Prostate gland (tissue), 2 donors: ENCODE data around the gene ZNF627. TPM values are rescaled to one million over a fixed set of nuclear protein-coding genes. Genes with fewer than 3 reads are reported as not detected.

Experiments
- DNase-seq: peaks from one replicate; pipeline ENCODE4 v3.0.0-alpha.2; 2019; ENCODE audit warnings: low spot score
- H3K27ac ChIP-seq, 2 donors: fragments of 200-600 bp; sonication (generic); 2 replicates each; pipeline ENCODE4 v1.5.1; 2017 to 2019
- H3K27me3 ChIP-seq: fragments of 200-600 bp; sonication (generic); replicated peaks from 2 replicates; pipeline ENCODE4 v1.5.1; 2019; ENCODE audit not compliant: insufficient read depth
- H3K36me3 ChIP-seq, 2 donors: fragments of 200-600 bp; sonication (generic); 1 replicate in 1 of 2; 2 replicates in 1 of 2; pipeline versions ENCODE4 v1.5.1 to v1.8.1; 2017 to 2019
- H3K4me1 ChIP-seq: fragments of 200-600 bp; sonication (generic); replicated peaks from 2 replicates; pipeline ENCODE4 v1.5.1; 2019
- H3K4me3 ChIP-seq, 2 donors: fragments of 200-600 bp; sonication (generic); 2 replicates each; pipeline ENCODE4 v1.5.1; 2017 to 2019
- H3K9me3 ChIP-seq: fragments of 200-600 bp; sonication (generic); 2 replicates; pipeline ENCODE4 v1.5.1; 2017
- POLR2A ChIP-seq: fragments of 450-650 bp; IDR thresholded peaks from one replicate; pipeline ENCODE4 v1.6.1; 2016; ENCODE audit warnings: antibody characterized with exemption, mild to moderate bottlenecking
- POLR2AphosphoS5 ChIP-seq: sonication (generic); formaldehyde crosslinking; IDR thresholded peaks from one replicate; pipeline ENCODE4 v1.6.1; 2017; ENCODE audit warnings: antibody characterized with exemption
- WGBS: methylation state at CpG from one replicate; pipeline ENCODE4 v1.1.5; 2018; 5-methylcytosine and 5-hydroxymethylcytosine counted together
- intact Hi-C: fragments of 100-400 bp; cut with DNase I; formaldehyde crosslinking; loops from one replicate; pipeline ENCODE4 v1.14.2; 2022
- total RNA-seq, 2 donors: library from RNA; depleted of rRNA; stranded (reverse); fragments of >200 nt; gene quantifications; one replicate each; pipeline ENCODE4 v1.1.0, GENCODE V29; 2016
- TF ChIP-seq, protein P1 (sequence below), 4 experiments: fragments of 200-600 bp in 2 of 4; fragments of 450-650 bp in 2 of 4; sonication (generic) in 2 of 4; IDR thresholded peaks; 1 replicate in 3 of 4; 2 replicates in 1 of 4; pipeline ENCODE4 v1.5.1; 2016 to 2019; ENCODE audit warnings: antibody characterized with exemption in 4 of 4, mild to moderate bottlenecking in 2 of 4, moderate library complexity in 2 of 4

The ZNF627 gene
- total RNA-seq, 2 donors from 2014 or later: 17.8 to 20.5 TPM

DNA sequence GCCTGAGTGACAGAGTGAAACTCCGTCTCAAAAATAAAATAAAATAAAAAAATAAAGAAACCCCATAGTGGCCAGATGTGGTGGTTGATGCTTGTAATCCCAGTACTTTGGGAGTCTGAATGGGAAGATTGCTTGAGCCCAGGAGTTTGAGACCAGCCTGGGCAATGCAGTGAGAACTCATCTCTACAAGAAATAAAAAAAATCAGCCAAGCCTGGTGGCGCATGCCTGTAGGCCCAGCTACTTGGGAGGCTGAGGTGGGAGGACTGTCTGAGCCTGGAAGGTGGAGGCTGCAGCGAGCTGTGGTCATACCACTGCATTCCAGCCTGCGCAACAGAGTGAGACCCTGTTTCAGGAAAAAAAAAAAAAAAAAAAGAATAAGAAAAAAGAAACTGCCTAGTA lies 53.8 kb downstream of the ZNF627 start:
- no peak overlapping the region for H3K27ac ChIP-seq
- 94% methylated on average over 4 of the region's 4 CpGs for WGBS
- no peaks in the 10 kb centered on the region for H3K4me1 ChIP-seq
- no peaks in the 10 kb centered on the region for H3K9me3 ChIP-seq
- no peaks in the 10 kb centered on the region for H3K27me3 ChIP-seq
- intact Hi-C loops: no loop called here
- TF ChIP-seq, protein P1, sequence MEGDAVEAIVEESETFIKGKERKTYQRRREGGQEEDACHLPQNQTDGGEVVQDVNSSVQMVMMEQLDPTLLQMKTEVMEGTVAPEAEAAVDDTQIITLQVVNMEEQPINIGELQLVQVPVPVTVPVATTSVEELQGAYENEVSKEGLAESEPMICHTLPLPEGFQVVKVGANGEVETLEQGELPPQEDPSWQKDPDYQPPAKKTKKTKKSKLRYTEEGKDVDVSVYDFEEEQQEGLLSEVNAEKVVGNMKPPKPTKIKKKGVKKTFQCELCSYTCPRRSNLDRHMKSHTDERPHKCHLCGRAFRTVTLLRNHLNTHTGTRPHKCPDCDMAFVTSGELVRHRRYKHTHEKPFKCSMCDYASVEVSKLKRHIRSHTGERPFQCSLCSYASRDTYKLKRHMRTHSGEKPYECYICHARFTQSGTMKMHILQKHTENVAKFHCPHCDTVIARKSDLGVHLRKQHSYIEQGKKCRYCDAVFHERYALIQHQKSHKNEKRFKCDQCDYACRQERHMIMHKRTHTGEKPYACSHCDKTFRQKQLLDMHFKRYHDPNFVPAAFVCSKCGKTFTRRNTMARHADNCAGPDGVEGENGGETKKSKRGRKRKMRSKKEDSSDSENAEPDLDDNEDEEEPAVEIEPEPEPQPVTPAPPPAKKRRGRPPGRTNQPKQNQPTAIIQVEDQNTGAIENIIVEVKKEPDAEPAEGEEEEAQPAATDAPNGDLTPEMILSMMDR (IDR thresholded peaks at IDR 0.05): no peak
- TF ChIP-seq POLR2AphosphoS5: no peak
- TF ChIP-seq POLR2A: no peak
- DNase-seq: no peak
- no peak overlapping the region for H3K4me3 ChIP-seq
- H3K36me3 ChIP-seq: no peaks in the 10 kb centered on the region

DNA sequence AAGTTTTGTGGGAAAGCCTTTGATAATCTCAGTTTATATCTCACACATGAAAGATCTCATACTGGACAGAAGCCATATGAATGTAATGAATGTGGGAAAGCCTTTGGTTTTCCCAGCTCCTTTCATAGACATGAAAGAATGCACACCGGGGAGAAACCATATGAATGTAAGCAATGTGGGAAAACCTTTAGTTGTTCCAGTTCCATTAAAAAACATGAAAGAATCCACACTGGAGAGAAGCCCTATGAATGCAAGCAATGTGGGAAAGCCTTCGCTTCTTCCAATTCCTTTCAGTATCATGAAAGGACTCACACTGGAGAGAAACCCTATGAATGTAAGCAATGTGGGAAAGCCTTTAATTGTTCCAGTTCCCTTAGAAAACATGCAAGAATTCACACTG lies 54.8 kb downstream of the ZNF627 start:
- H3K4me3 ChIP-seq: no peak overlapping the region
- no peaks in the 10 kb centered on the region for H3K27me3 ChIP-seq
- H3K9me3 ChIP-seq: no peaks in the 10 kb centered on the region
- H3K4me1 ChIP-seq: no peaks in the 10 kb centered on the region
- no peak overlapping the region for H3K27ac ChIP-seq
- intact Hi-C loops: no loop called here
- TF ChIP-seq POLR2AphosphoS5 (no peak), POLR2A (no peak)
- TF ChIP-seq, protein P1 (IDR thresholded peaks at IDR 0.05): no peak
- 95% methylated on average over 2 of the region's 2 CpGs for WGBS
- DNase-seq: no peak
- no peaks in the 10 kb centered on the region for H3K36me3 ChIP-seq

DNA sequence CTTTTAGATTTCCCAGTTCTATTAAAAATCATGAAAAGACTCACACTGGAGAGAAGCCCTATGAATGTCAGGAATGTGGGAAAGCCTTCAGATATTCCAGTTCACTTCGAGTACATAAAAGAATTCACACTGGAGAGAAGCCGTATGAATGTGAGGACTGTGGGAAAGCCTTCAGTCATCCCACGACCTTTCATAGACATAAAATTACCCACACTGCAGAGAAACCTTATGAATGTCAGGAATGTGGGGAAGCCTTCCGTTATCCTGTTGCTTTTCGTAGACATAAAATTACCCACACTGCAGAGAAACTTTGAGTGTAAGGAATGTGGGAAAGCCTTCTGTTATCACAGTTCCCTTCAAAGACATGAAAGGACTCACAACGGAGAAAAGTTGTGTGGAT lies 55.2 kb downstream of the ZNF627 start:
- DNase-seq: no peak
- intact Hi-C loops: no loop called here
- no peaks in the 10 kb centered on the region for H3K9me3 ChIP-seq
- no peak overlapping the region for H3K4me3 ChIP-seq
- no peak for TF ChIP-seq POLR2A
- TF ChIP-seq, protein P1 (IDR thresholded peaks at IDR 0.05): no peak
- TF ChIP-seq POLR2AphosphoS5: no peak
- H3K4me1 ChIP-seq: no peaks in the 10 kb centered on the region
- no peaks in the 10 kb centered on the region for H3K36me3 ChIP-seq
- 92% methylated on average over 6 of the region's 6 CpGs for WGBS
- H3K27me3 ChIP-seq: no peaks in the 10 kb centered on the region
- no peak overlapping the region for H3K27ac ChIP-seq

DNA sequence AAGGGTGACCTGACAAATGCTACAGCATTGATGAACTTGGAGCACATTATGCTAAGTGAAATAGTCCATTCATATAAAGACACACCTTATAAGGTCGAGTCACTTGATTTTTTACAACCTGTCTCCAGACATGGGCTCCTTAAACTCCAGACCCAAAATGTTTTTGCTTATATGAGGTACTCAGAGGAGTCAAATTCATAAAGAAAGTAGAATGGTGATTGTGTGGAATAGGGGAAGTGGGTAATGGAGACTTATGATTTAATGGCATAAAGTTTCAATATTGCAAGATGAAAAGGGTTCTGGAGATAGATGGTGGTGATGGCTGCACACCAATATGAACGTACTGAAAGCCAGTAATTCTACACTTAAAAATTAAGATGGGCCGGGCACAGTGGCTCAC lies 59.3 kb downstream of the ZNF627 start:
- no peak for DNase-seq
- Histone ChIP-seq H3K27ac (no peak overlapping the region), H3K4me1 (no peaks in the 10 kb centered on the region), H3K9me3 (no peaks in the 10 kb centered on the region), H3K4me3 (no peak overlapping the region), H3K27me3 (no peaks in the 10 kb centered on the region), H3K36me3 (no peaks in the 10 kb centered on the region)
- intact Hi-C loops: no loop called here
- WGBS: 89% methylated on average over 3 of the region's 3 CpGs
- TF ChIP-seq, protein P1 (IDR thresholded peaks at IDR 0.05): no peak
- no peak for TF ChIP-seq POLR2A
- TF ChIP-seq POLR2AphosphoS5: no peak

DNA sequence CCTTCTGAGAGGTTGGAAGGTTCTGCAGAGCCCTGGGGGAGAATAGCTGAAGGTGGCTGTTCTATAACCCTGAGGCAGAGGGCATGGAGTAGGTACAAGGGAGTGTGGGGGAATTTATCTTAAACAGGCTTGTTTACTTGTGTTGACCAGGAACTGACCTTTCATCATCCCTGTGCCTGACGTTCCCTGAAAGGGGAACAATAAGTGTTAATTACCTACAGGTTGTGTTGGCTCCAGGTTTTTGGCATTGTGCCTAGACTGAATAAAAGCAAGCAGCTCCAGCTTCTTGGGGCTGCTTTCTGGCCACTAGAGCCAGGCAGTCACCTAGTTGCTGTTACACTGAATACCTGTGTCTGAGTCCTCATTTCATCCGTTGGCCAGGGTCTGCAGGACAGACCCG lies 60.0 kb downstream of the ZNF627 start:
- TF ChIP-seq POLR2A (no peak), POLR2AphosphoS5 (no peak)
- TF ChIP-seq, protein P1 (IDR thresholded peaks at IDR 0.05): no peak
- 62% methylated on average over 3 of the region's 3 CpGs for WGBS
- Histone ChIP-seq H3K4me1 (no peaks in the 10 kb centered on the region), H3K36me3 (no peaks in the 10 kb centered on the region), H3K27me3 (no peaks in the 10 kb centered on the region), H3K4me3 (no peak overlapping the region), H3K27ac (no peak overlapping the region), H3K9me3 (no peaks in the 10 kb centered on the region)
- intact Hi-C loops: no loop called here
- DNase-seq: no peak
